AG04450 (cell line): ENCODE data around the gene ZNF490. TPM values are rescaled to one million over a fixed set of nuclear protein-coding genes. Genes with fewer than 3 reads are reported as not detected.

Source experiments
- CTCF ChIA-PET: fragments of 300-600, 350-600 bp; formaldehyde crosslinking; extraction: SDS; loops from one replicate; lab custom pipeline; 2022; ENCODE audit warnings: antibody characterized with exemption, inconsistent platforms; lab: Charles Lee
- POLR2A ChIA-PET: fragments of 350-600 bp; formaldehyde crosslinking; extraction: SDS; loops from one replicate; lab custom pipeline; 2021; ENCODE audit warnings: antibody characterized with exemption, inconsistent platforms; lab: Yijun Ruan, JAX
- DNase-seq: peaks from one replicate; pipeline ENCODE4 v3.0.0-alpha.2; 2011; ENCODE audit warnings: low read depth, low spot score
- H3K27ac ChIP-seq: one replicate; pipeline ENCODE4 v1.5.1; 2012; ENCODE audit warnings: low read depth, low read length, control low read depth
- H3K27me3 ChIP-seq: one replicate; pipeline ENCODE4 v1.6.0; 2012; ENCODE audit warnings: low read length; ENCODE audit not compliant: control insufficient read depth, insufficient read depth
- H3K4me3 ChIP-seq: 2 replicates; pipeline ENCODE4 v1.5.1; 2011; ENCODE audit warnings: mild to moderate bottlenecking, low read depth, low read length, control low read depth
- H3K9me3 ChIP-seq: 2 replicates; pipeline ENCODE4 v1.5.1; 2012; ENCODE audit warnings: low read length; ENCODE audit not compliant: control insufficient read depth, insufficient read depth
- polyA plus RNA-seq: library from polyadenylated mRNA; depleted of rRNA; stranded (reverse); fragments of >200 nt; gene quantifications from 2 replicates; pipeline ENCODE4 v1.2.3, GENCODE V29; 2011; rRNA removed
- TF ChIP-seq, protein P1 (sequence below): IDR thresholded peaks from 2 replicates; pipeline ENCODE4 v1.5.1; 2011; ENCODE audit warnings: low read depth, low read length, control low read depth, inconsistent platforms

ZNF490 gene
- polyA plus RNA-seq, 1 experiment = 4.3 TPM

DNA sequence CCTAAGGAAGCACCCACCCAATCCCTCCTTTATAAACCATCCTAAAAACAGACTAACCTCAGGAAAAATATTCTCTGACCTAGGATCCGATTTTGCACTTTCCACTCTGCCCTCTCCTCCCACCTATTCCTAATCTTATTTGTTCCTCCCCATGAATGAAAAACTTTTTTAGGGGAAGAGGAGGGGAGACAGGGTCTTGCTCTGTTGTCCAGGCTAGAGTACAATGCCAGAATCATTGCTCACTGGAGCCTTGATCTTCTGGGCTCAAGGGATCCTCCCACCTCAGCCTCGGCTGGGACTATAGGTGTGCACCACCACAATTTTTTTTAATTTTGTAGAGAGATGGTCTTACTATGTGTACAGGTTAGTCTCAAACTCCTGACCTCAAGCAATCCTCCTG, 63.7 kb downstream of the ZNF490 start:
- DNase-seq = no peak
- CTCF ChIA-PET = no interaction called here
- no peak overlapping the region for H3K4me3 ChIP-seq
- TF ChIP-seq, protein P1, sequence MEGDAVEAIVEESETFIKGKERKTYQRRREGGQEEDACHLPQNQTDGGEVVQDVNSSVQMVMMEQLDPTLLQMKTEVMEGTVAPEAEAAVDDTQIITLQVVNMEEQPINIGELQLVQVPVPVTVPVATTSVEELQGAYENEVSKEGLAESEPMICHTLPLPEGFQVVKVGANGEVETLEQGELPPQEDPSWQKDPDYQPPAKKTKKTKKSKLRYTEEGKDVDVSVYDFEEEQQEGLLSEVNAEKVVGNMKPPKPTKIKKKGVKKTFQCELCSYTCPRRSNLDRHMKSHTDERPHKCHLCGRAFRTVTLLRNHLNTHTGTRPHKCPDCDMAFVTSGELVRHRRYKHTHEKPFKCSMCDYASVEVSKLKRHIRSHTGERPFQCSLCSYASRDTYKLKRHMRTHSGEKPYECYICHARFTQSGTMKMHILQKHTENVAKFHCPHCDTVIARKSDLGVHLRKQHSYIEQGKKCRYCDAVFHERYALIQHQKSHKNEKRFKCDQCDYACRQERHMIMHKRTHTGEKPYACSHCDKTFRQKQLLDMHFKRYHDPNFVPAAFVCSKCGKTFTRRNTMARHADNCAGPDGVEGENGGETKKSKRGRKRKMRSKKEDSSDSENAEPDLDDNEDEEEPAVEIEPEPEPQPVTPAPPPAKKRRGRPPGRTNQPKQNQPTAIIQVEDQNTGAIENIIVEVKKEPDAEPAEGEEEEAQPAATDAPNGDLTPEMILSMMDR = no peak
- no peaks in the 10 kb centered on the region for H3K27me3 ChIP-seq
- POLR2A ChIA-PET = no interaction called here
- no peak overlapping the region for H3K27ac ChIP-seq
- H3K9me3 ChIP-seq = peaks cover 65% of the 10 kb centered on the region

DNA sequence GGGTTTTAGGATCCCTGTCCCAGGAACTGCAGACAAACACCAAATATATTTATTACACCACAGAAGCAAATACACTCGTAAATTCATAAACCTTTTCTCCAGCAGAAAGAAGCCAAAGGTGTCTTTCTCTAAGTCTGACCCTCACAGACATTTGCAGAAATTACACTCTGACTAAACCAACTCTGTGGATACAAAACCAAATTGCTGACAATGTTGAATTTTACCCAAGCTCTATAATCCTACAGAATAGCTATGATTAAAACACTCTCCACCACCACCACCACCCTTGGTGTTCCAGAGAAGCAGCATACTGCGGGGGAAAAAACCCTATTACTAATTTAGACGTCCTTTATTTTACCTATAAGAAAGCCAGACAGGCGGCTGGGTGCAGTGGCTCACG, 64.5 kb downstream of the ZNF490 start:
- POLR2A ChIA-PET = no interaction called here
- Histone ChIP-seq H3K27ac (no peak overlapping the region), H3K27me3 (no peaks in the 10 kb centered on the region), H3K4me3 (no peak overlapping the region), H3K9me3 (peaks cover 72% of the 10 kb centered on the region)
- CTCF ChIA-PET = no interaction called here
- no peak for DNase-seq
- TF ChIP-seq, protein P1 = no peak

DNA sequence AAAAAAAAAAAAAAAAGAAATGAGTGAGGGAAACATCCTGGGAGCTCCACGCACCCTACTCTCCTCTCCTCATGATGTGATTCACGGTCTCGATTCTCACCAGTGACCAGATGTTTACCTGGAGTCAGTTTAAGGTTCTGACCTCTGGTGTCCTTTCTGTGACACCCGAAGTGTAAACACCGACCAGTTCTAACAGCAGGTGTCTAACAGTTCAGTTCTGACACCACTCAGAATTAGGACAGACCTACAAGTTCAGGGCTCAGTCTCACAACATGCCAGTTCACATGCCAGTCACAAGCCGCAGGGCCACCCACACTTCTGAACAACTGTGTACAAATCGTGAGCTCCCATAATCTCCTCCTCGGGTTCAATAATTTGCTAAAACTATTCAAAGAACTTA, 65.3 kb downstream of the ZNF490 start:
- H3K4me3 ChIP-seq = no peak overlapping the region
- CTCF ChIA-PET = no interaction called here

DNA sequence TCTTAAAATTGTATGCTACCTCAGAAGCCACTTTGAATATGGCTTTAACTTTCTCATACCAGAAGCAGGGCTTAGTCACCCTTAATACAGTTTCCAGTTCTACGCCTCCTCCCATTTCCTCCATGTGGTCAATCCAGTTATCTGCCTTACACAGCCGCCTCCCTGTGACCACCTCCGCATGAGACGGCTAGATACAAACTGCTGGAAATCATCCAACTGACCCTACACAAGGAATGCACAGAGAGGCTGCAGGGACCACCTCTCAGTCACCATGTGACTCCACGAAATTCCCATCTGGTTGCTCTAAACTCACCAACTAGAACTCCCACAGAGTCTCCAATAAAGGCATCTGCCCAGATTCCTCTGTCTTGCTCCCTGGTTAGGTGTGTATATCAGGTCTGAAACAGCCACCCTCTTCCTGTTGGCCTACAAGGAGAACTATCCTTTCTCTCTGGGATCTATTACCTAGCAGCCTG, 66.2 kb downstream of the ZNF490 start:
- peaks cover 82% of the 10 kb centered on the region for H3K9me3 ChIP-seq
- CTCF ChIA-PET = no interaction called here
- H3K27me3 ChIP-seq = no peaks in the 10 kb centered on the region
- no peak for DNase-seq
- POLR2A ChIA-PET = no interaction called here
- no peak overlapping the region for H3K27ac ChIP-seq
- no peak overlapping the region for H3K4me3 ChIP-seq
- TF ChIP-seq, protein P1 = no peak

More for the DNA sequence above, 65.3 kb downstream of the ZNF490 start:
- H3K27me3 ChIP-seq = no peaks in the 10 kb centered on the region
- POLR2A ChIA-PET = no interaction called here
- peaks cover 80% of the 10 kb centered on the region for H3K9me3 ChIP-seq
- H3K27ac ChIP-seq = no peak overlapping the region
- TF ChIP-seq, protein P1 = no peak
- DNase-seq = no peak

DNA sequence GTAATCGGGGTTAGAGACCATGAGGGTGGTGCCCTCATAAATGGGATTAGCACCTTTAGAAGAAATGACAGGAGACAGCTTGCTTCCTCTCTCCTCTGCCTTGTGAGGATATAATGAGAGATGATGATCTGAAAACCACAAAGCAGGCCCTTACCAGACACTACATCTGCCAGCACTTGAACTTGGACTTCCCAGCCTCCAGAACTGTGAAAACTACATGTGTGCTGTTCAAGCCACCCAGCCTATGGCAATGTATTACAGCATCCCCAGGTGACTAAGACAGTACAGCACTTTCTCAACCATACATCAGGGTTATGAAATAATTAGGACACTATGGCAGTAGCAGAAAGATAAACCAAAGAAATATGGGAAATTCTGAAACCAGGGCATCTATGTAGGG, 66.8 kb downstream of the ZNF490 start:
- Histone ChIP-seq H3K4me3 (no peak overlapping the region), H3K9me3 (peaks cover 84% of the 10 kb centered on the region), H3K27ac (no peak overlapping the region), H3K27me3 (no peaks in the 10 kb centered on the region)
- ChIA-PET POLR2A (no interaction called here), CTCF (no interaction called here)
- TF ChIP-seq, protein P1 = no peak
- no peak for DNase-seq

Other genes starting within 250 kb of the ZNF490 start
- gene ZNF442, start 245.1 kb downstream of the ZNF490 start, polyA plus RNA-seq = 1.2 and 1.4 TPM in 2 replicates
- gene ZNF799, start 209.5 kb downstream of the ZNF490 start, polyA plus RNA-seq = 0.97 and 1.2 TPM in 2 replicates
- gene ZNF443, start 169.8 kb downstream of the ZNF490 start, polyA plus RNA-seq = 1.1 and 1.7 TPM in 2 replicates
- gene ZNF709, start 126.0 kb downstream of the ZNF490 start, polyA plus RNA-seq = 1.4 and 1.7 TPM in 2 replicates
- gene ZNF564, start 59.3 kb downstream of the ZNF490 start, polyA plus RNA-seq = 3.3 and 4.6 TPM in 2 replicates
- 13.1 and 15.8 TPM in 2 replicates for gene ZNF791, start 107 bp upstream of the ZNF490 start, polyA plus RNA-seq
- 30.9 and 39.5 TPM in 2 replicates for gene MAN2B1, start 55.9 kb upstream of the ZNF490 start, polyA plus RNA-seq
- 5.3 and 6.5 TPM in 2 replicates for gene WDR83, start 56.0 kb upstream of the ZNF490 start, polyA plus RNA-seq
- gene DHPS, start 71.1 kb upstream of the ZNF490 start, polyA plus RNA-seq = 53.4 and 59.1 TPM in 2 replicates
- gene GNG14, start 77.2 kb upstream of the ZNF490 start, polyA plus RNA-seq = not detected in 2 replicates
- 4.8 and 7.2 TPM in 2 replicates for gene FBXW9, start 85.8 kb upstream of the ZNF490 start, polyA plus RNA-seq
- gene TNPO2, start 113.1 kb upstream of the ZNF490 start, polyA plus RNA-seq = 47.3 and 58.8 TPM in 2 replicates
- gene TRIR, start 123.9 kb upstream of the ZNF490 start, polyA plus RNA-seq = 147 and 161 TPM in 2 replicates
- 114 and 129 TPM in 2 replicates for gene GET3, start 126.7 kb upstream of the ZNF490 start, polyA plus RNA-seq
- not detected in 2 replicates for gene BEST2, start 141.0 kb upstream of the ZNF490 start, polyA plus RNA-seq
- 5.5 and 6.4 TPM in 2 replicates for gene HOOK2, start 164.7 kb upstream of the ZNF490 start, polyA plus RNA-seq
- 24.1 and 44.3 TPM in 2 replicates for gene JUNB, start 180.7 kb upstream of the ZNF490 start, polyA plus RNA-seq
- 187 and 237 TPM in 2 replicates for gene PRDX2, start 191.0 kb upstream of the ZNF490 start, polyA plus RNA-seq
- 1.6 and 2.4 TPM in 2 replicates for gene THSD8, start 191.3 kb upstream of the ZNF490 start, polyA plus RNA-seq
- 11.6 and 11.7 TPM in 2 replicates for gene RNASEH2A, start 195.8 kb upstream of the ZNF490 start, polyA plus RNA-seq
- not detected in 2 replicates for gene RTBDN, start 223.8 kb upstream of the ZNF490 start, polyA plus RNA-seq
- 0.47 and 0.52 TPM in 2 replicates for gene MAST1, start 227.7 kb upstream of the ZNF490 start, polyA plus RNA-seq